KMS-11 (cell line): ENCODE results near the gene PIGZ.
A peak's percentile ranks its signal among the peaks of the same experiment; 100 is the strongest.
"Not testable (repeated sequence)": the region's sequence is repeated elsewhere in the genome, so short reads cannot be mapped to it uniquely, and the experiment has no call there.

Source experiments
- H2AFZ ChIP-seq: fragments of 200-600 bp; sonication (generic); 2 replicates; pipeline ENCODE4 v1.6.1; 2016; ENCODE audit warnings: antibody characterized with exemption, mixed run types, low read depth
- H3K27ac ChIP-seq: fragments of 200-600 bp; sonication (generic); 2 replicates; pipeline ENCODE4 v1.6.1; 2016; ENCODE audit warnings: mild to moderate bottlenecking, mixed run types
- H3K27me3 ChIP-seq: fragments of 200-600 bp; sonication (generic); 2 replicates; pipeline ENCODE4 v1.6.1; 2017; ENCODE audit warnings: mild to moderate bottlenecking, low read depth, mixed run types, moderate library complexity; ENCODE audit not compliant: insufficient read depth
- H3K36me3 ChIP-seq: fragments of 200-600 bp; sonication (generic); 2 replicates; pipeline ENCODE4 v1.6.1; 2017; ENCODE audit warnings: mild to moderate bottlenecking, mixed run types; ENCODE audit not compliant: insufficient read depth
- H3K4me1 ChIP-seq: fragments of 200-600 bp; sonication (generic); 2 replicates; pipeline ENCODE4 v1.6.1; 2016; ENCODE audit warnings: mild to moderate bottlenecking, low read depth, mixed run types; ENCODE audit not compliant: poor library complexity, severe bottlenecking
- H3K4me2 ChIP-seq: fragments of 200-600 bp; sonication (generic); 2 replicates; pipeline ENCODE4 v1.7.0; 2016; ENCODE audit warnings: mild to moderate bottlenecking, mixed run types
- H3K4me3 ChIP-seq: fragments of 200-600 bp; sonication (generic); IDR thresholded peaks from 2 replicates; pipeline ENCODE4 v1.6.1; 2017; ENCODE audit warnings: low read depth, low read length, mixed read lengths; ENCODE audit not compliant: insufficient read depth
- H3K79me2 ChIP-seq: fragments of 200-600 bp; sonication (generic); 2 replicates; pipeline ENCODE4 v1.6.1; 2016; ENCODE audit warnings: low read depth, mixed run types; ENCODE audit not compliant: insufficient read depth
- H3K9ac ChIP-seq: fragments of 200-600 bp; sonication (generic); 2 replicates; pipeline ENCODE4 v1.6.1; 2016; ENCODE audit warnings: mild to moderate bottlenecking, mixed run types
- H4K20me1 ChIP-seq: fragments of 200-600 bp; sonication (generic); 2 replicates; pipeline ENCODE4 v1.6.1; 2016; ENCODE audit warnings: mild to moderate bottlenecking, mixed run types; ENCODE audit not compliant: insufficient read depth
- TF ChIP-seq, protein P1 (sequence below): fragments of 200-600 bp; sonication (generic); conservative IDR thresholded peaks from 2 replicates; pipeline ENCODE4 v1.6.1; 2017; ENCODE audit warnings: low read depth, mild to moderate bottlenecking, antibody characterized with exemption, low read length, moderate library complexity, mixed read lengths

The PIGZ gene

DNA sequence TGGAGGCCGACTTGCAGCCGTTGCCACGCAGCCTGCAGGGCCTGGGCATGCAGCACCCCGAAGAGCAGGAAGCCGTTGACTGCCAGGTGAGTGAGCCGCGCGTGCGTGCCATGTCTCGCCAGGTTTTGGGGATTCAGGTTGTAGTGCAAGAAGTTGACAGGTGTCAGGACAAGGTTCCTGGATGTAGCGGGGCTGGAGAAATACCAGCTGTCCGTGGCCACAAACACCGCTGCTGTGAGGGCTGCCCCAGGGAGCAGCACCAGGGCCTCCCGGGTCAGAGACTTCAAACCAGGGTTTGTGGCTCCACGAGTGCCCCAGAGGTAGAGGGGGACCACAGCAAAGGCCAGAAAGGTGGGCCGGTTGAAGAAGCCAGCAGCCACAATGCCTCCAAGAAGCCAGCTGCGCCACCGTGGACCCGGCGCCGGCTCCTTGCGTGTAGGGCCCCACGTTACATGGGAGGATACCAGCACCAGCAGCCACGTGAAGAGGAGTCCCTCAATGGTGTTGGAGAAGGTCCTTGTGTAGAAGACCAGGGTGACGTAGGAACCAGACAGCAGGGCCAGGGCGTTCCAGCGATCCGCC is 20.7 kb downstream of the PIGZ start:
- H3K79me2 ChIP-seq, result peaks cover 21% of the 10 kb centered on the region
- H3K9ac ChIP-seq, result no peak overlapping the region
- no peak overlapping the region for H3K4me3 ChIP-seq
- no peak overlapping the region for H3K27ac ChIP-seq
- no peaks in the 10 kb centered on the region for H3K27me3 ChIP-seq
- no peaks in the 10 kb centered on the region for H4K20me1 ChIP-seq
- no peaks in the 10 kb centered on the region for H3K36me3 ChIP-seq
- TF ChIP-seq, protein P1, sequence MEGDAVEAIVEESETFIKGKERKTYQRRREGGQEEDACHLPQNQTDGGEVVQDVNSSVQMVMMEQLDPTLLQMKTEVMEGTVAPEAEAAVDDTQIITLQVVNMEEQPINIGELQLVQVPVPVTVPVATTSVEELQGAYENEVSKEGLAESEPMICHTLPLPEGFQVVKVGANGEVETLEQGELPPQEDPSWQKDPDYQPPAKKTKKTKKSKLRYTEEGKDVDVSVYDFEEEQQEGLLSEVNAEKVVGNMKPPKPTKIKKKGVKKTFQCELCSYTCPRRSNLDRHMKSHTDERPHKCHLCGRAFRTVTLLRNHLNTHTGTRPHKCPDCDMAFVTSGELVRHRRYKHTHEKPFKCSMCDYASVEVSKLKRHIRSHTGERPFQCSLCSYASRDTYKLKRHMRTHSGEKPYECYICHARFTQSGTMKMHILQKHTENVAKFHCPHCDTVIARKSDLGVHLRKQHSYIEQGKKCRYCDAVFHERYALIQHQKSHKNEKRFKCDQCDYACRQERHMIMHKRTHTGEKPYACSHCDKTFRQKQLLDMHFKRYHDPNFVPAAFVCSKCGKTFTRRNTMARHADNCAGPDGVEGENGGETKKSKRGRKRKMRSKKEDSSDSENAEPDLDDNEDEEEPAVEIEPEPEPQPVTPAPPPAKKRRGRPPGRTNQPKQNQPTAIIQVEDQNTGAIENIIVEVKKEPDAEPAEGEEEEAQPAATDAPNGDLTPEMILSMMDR, result no peak
- H3K4me1 ChIP-seq, result no peaks in the 10 kb centered on the region
- no peak overlapping the region for H2AFZ ChIP-seq
- no peak overlapping the region for H3K4me2 ChIP-seq

DNA sequence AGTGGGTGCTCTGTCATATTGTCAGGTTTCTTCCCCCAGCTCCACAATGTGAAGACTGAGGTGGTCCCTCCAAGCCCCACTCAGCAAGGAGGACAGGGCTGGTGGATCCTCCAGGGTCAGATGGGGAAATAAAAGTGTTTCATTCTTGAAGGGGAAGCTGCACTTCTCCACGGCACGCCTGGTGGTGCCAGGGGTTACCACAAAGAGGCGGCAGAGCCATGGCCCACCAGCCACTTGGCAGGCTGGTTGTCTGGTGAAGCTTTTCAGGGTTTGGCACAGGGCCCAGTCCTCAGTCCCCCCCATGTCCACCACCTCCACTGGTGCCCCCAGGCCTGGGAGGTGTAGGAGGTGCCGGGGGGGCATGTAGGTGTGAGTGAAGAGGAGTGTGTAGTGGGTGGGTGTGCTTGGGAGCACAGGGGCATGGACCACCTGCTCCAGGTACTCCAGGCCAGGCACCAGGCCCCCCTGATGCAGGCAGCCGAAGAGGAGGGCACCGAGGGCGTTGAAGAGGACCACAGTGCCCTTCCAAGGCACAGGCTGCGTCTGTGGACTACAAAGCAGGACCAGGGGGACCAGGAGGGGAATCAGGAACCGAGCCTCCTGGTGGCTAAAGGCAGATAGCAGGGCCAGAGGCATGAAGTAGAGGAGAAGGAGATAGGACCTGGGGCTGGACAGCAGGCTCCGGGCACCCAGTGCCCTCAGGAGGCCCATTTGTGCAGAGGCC is 21.3 kb downstream of the PIGZ start:
- TF ChIP-seq, protein P1, result no peak
- Histone ChIP-seq H4K20me1 (no peaks in the 10 kb centered on the region), H3K4me1 (no peaks in the 10 kb centered on the region), H3K79me2 (peaks cover 26% of the 10 kb centered on the region), H3K27ac (no peak overlapping the region), H3K36me3 (no peaks in the 10 kb centered on the region), H3K4me3 (no peak overlapping the region), H3K27me3 (no peaks in the 10 kb centered on the region), H3K4me2 (no peak overlapping the region), H2AFZ (no peak overlapping the region), H3K9ac (no peak overlapping the region)

DNA sequence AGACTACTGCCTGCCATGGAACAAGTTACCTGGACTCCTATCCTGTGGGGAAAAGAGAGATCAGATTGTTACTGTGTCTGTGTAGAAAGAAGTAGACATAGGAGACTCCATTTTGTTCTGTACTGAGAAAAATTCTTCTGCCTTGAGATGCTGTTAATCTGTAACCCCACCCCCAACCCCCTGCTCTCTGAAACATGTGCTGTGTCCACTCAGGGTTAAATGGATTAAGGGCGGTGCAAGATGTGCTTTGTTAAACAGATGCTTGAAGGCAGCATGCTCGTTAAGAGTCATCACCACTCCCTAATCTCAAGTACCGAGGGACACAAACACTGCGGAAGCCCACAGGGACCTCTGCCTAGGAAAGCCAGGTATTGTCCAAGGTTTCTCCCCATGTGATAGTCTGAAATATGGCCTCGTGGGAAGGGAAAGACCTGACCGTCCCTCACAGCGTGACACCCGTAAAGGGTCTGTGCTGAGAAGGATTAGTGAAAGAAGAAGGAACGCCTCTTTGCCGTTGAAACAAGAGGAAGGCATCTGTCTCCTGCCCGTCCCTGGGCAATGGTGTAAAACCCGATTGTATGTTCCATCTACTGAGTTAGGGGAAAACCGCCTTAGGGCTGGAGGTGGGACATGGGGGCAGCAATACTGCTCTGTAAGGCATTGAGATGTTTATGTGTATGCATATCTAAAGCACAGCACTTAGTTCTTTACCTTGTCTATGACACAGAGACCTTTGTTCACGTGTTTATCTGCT is 24.4 kb downstream of the PIGZ start:
- H3K27ac ChIP-seq, H2AFZ ChIP-seq, H3K9ac ChIP-seq, H4K20me1 ChIP-seq, H3K36me3 ChIP-seq, H3K4me3 ChIP-seq, H3K27me3 ChIP-seq: not testable (repeated sequence)
- peak overlapping the region; percentile 97 for H3K4me2 ChIP-seq
- H3K79me2 ChIP-seq, result peaks cover 56% of the 10 kb centered on the region
- peaks cover 20% of the 10 kb centered on the region for H3K4me1 ChIP-seq

DNA sequence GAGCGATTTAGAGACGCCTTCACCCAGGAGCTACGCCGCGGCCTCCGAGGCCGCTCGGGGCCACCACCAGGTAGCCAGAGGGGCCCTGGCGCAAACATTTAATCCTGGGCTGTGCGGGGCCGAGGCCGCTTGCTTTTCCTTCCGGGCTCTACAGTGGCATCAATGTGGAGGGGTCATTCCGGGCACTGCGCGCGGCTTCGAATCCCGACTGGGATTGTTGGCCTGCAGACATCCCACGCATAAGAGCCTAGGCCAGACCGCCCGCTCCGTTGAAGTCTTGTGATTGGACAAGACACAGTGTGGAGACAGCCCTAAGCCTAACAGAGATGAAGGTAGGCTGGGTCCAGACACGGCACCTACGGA is 25.7 kb downstream of the PIGZ start:
- Histone ChIP-seq H3K4me1 (peaks cover 20% of the 10 kb centered on the region), H2AFZ (peak overlapping the region; percentile 55), H3K9ac (peak overlapping the region; percentile 92), H4K20me1 (no peaks in the 10 kb centered on the region), H3K27ac (peak overlapping the region; percentile 92), H3K79me2 (peaks cover 69% of the 10 kb centered on the region), H3K4me3 (peak overlapping the region; percentile 94), H3K27me3 (no peaks in the 10 kb centered on the region), H3K36me3 (peaks cover 11% of the 10 kb centered on the region; the same call in 1 of the 2 replicates), H3K4me2 (peak overlapping the region; percentile 97)
- TF ChIP-seq, protein P1, result no peak
